ENCODE results near the gene PDE2A.

Gene PDE2A

GRCh38 chr11:72718101-72718501, 43.9 kb upstream of the PDE2A start:
- TF ChIP-seq POLR2A (IDR thresholded peaks at IDR 0.05; ENCODE audit: low read depth, low read length) = no peak
- no peak for TF ChIP-seq TAF1 (IDR thresholded peaks at IDR 0.05; ENCODE audit: low read depth, low read length)
- TF ChIP-seq PAX5 (IDR thresholded peaks at IDR 0.05; ENCODE audit: insufficient read depth, low read length, severe bottlenecking) = no peak
- TF ChIP-seq SPI1 (IDR thresholded peaks at IDR 0.05; ENCODE audit: low read depth, low read length) = no peak
- TF ChIP-seq POLR2AphosphoS5 (IDR thresholded peaks at IDR 0.05; ENCODE audit: low read depth, low read length) = no peak
- TF ChIP-seq POU2F2 (IDR thresholded peaks at IDR 0.05; ENCODE audit: low read depth, low read length) = no peak
- DNase-seq (ENCODE audit: insufficient read length, low spot score) (no peak), FAIRE-seq (no peak)

GRCh38 chr11:72716788-72717435, 42.7 kb upstream of the PDE2A start:
- TF ChIP-seq POLR2AphosphoS5 (IDR thresholded peaks at IDR 0.05; ENCODE audit: low read depth, low read length) (no peak), PAX5 (IDR thresholded peaks at IDR 0.05; ENCODE audit: insufficient read depth, low read length, severe bottlenecking) (no peak), TAF1 (IDR thresholded peaks at IDR 0.05; ENCODE audit: low read depth, low read length) (no peak), SPI1 (IDR thresholded peaks at IDR 0.05; ENCODE audit: low read depth, low read length) (no peak), POU2F2 (IDR thresholded peaks at IDR 0.05; ENCODE audit: low read depth, low read length) (no peak), POLR2A (IDR thresholded peaks at IDR 0.05; ENCODE audit: low read depth, low read length) (no peak)
- FAIRE-seq (no peak), DNase-seq (ENCODE audit: insufficient read length, low spot score) (no peak)

- FAIRE-seq (no peak), DNase-seq (ENCODE audit: insufficient read length, low spot score) (no peak)
- TF ChIP-seq PAX5 (IDR thresholded peaks at IDR 0.05; ENCODE audit: insufficient read depth, low read length, severe bottlenecking) = no peak
- TF ChIP-seq SPI1 (IDR thresholded peaks at IDR 0.05; ENCODE audit: low read depth, low read length) = no peak
- TF ChIP-seq POU2F2 (IDR thresholded peaks at IDR 0.05; ENCODE audit: low read depth, low read length) = no peak
- no peak for TF ChIP-seq POLR2A (IDR thresholded peaks at IDR 0.05; ENCODE audit: low read depth, low read length)
- TF ChIP-seq TAF1 (IDR thresholded peaks at IDR 0.05; ENCODE audit: low read depth, low read length) = no peak
- no peak for TF ChIP-seq POLR2AphosphoS5 (IDR thresholded peaks at IDR 0.05; ENCODE audit: low read depth, low read length)
Observed at GRCh38 chr11:72716290-72716689, 42.1 kb upstream of the PDE2A start.

GRCh38 chr11:72712841-72713240, 38.6 kb upstream of the PDE2A start:
- FAIRE-seq (no peak), DNase-seq (ENCODE audit: insufficient read length, low spot score) (no peak)
- TF ChIP-seq POLR2AphosphoS5 (IDR thresholded peaks at IDR 0.05; ENCODE audit: low read depth, low read length) = no peak
- no peak for TF ChIP-seq SPI1 (IDR thresholded peaks at IDR 0.05; ENCODE audit: low read depth, low read length)
- TF ChIP-seq PAX5 (IDR thresholded peaks at IDR 0.05; ENCODE audit: insufficient read depth, low read length, severe bottlenecking) = no peak
- no peak for TF ChIP-seq POLR2A (IDR thresholded peaks at IDR 0.05; ENCODE audit: low read depth, low read length)
- TF ChIP-seq TAF1 (IDR thresholded peaks at IDR 0.05; ENCODE audit: low read depth, low read length) = no peak
- TF ChIP-seq POU2F2 (IDR thresholded peaks at IDR 0.05; ENCODE audit: low read depth, low read length) = no peak

GRCh38 chr11:72712168-72712751, 38.0 kb upstream of the PDE2A start:
- DNase-seq (ENCODE audit: insufficient read length, low spot score) (no peak), FAIRE-seq (peak; percentile 9)
- no peak for TF ChIP-seq TAF1 (IDR thresholded peaks at IDR 0.05; ENCODE audit: low read depth, low read length)
- TF ChIP-seq SPI1 (IDR thresholded peaks at IDR 0.05; ENCODE audit: low read depth, low read length) = no peak
- no peak for TF ChIP-seq PAX5 (IDR thresholded peaks at IDR 0.05; ENCODE audit: insufficient read depth, low read length, severe bottlenecking)
- TF ChIP-seq POLR2A (IDR thresholded peaks at IDR 0.05; ENCODE audit: low read depth, low read length) = no peak
- no peak for TF ChIP-seq POLR2AphosphoS5 (IDR thresholded peaks at IDR 0.05; ENCODE audit: low read depth, low read length)
- no peak for TF ChIP-seq POU2F2 (IDR thresholded peaks at IDR 0.05; ENCODE audit: low read depth, low read length)

GRCh38 chr11:72711141-72711540, 36.9 kb upstream of the PDE2A start:
- FAIRE-seq = no peak

GRCh38 chr11:72710278-72710677, 36.1 kb upstream of the PDE2A start:
- FAIRE-seq (no peak), DNase-seq (ENCODE audit: insufficient read length, low spot score) (no peak)
- no peak for TF ChIP-seq POU2F2 (IDR thresholded peaks at IDR 0.05; ENCODE audit: low read depth, low read length)
- no peak for TF ChIP-seq PAX5 (IDR thresholded peaks at IDR 0.05; ENCODE audit: insufficient read depth, low read length, severe bottlenecking)
- TF ChIP-seq POLR2AphosphoS5 (IDR thresholded peaks at IDR 0.05; ENCODE audit: low read depth, low read length) = no peak
- no peak for TF ChIP-seq TAF1 (IDR thresholded peaks at IDR 0.05; ENCODE audit: low read depth, low read length)
- TF ChIP-seq POLR2A (IDR thresholded peaks at IDR 0.05; ENCODE audit: low read depth, low read length) = no peak

More at GRCh38 chr11:72711141-72711540, 36.9 kb upstream of the PDE2A start:
- TF ChIP-seq PAX5 (IDR thresholded peaks at IDR 0.05; ENCODE audit: insufficient read depth, low read length, severe bottlenecking) = no peak
- no peak for DNase-seq (ENCODE audit: insufficient read length, low spot score)

GRCh38 chr11:72709478-72710238, 35.4 kb upstream of the PDE2A start:
- no peak for FAIRE-seq
- TF ChIP-seq TAF1 (IDR thresholded peaks at IDR 0.05; ENCODE audit: low read depth, low read length) = no peak
- TF ChIP-seq PAX5 (IDR thresholded peaks at IDR 0.05; ENCODE audit: insufficient read depth, low read length, severe bottlenecking) = no peak
- TF ChIP-seq POLR2A (IDR thresholded peaks at IDR 0.05; ENCODE audit: low read depth, low read length) = no peak
- no peak for TF ChIP-seq POLR2AphosphoS5 (IDR thresholded peaks at IDR 0.05; ENCODE audit: low read depth, low read length)
- DNase-seq (ENCODE audit: insufficient read length, low spot score) = no peak

- TF ChIP-seq POLR2A (IDR thresholded peaks at IDR 0.05; ENCODE audit: low read depth, low read length) (no peak), PAX5 (IDR thresholded peaks at IDR 0.05; ENCODE audit: insufficient read depth, low read length, severe bottlenecking) (no peak), TAF1 (IDR thresholded peaks at IDR 0.05; ENCODE audit: low read depth, low read length) (no peak), SPI1 (IDR thresholded peaks at IDR 0.05; ENCODE audit: low read depth, low read length) (no peak), POLR2AphosphoS5 (IDR thresholded peaks at IDR 0.05; ENCODE audit: low read depth, low read length) (no peak), POU2F2 (IDR thresholded peaks at IDR 0.05; ENCODE audit: low read depth, low read length) (no peak)
- DNase-seq (ENCODE audit: insufficient read length, low spot score) = no peak
- FAIRE-seq = no peak
Observed at GRCh38 chr11:72707032-72707431, 32.8 kb upstream of the PDE2A start.
